H54 (cell line): ENCODE data around the gene ITCH.
"Not testable (repeated sequence)": the region's sequence is repeated elsewhere in the genome, so short reads cannot be mapped to it uniquely, and the experiment has no call there.

Source experiments
- DNase-seq: peaks from one replicate; pipeline ENCODE4 v3.0.0; 2011; ENCODE audit warnings: low spot score, mixed read lengths; ENCODE audit not compliant: insufficient read length
- FAIRE-seq: peaks from 3 replicates; lab custom pipeline; 2011; peaks lifted over from hg19 to GRCh38; lab: Jason Lieb, UNC
- POLR2A ChIP-seq: IDR thresholded peaks from 2 replicates; pipeline ENCODE4 v1.6.1; 2011; ENCODE audit warnings: low read depth, mild to moderate bottlenecking, low read length

ITCH gene

DNA sequence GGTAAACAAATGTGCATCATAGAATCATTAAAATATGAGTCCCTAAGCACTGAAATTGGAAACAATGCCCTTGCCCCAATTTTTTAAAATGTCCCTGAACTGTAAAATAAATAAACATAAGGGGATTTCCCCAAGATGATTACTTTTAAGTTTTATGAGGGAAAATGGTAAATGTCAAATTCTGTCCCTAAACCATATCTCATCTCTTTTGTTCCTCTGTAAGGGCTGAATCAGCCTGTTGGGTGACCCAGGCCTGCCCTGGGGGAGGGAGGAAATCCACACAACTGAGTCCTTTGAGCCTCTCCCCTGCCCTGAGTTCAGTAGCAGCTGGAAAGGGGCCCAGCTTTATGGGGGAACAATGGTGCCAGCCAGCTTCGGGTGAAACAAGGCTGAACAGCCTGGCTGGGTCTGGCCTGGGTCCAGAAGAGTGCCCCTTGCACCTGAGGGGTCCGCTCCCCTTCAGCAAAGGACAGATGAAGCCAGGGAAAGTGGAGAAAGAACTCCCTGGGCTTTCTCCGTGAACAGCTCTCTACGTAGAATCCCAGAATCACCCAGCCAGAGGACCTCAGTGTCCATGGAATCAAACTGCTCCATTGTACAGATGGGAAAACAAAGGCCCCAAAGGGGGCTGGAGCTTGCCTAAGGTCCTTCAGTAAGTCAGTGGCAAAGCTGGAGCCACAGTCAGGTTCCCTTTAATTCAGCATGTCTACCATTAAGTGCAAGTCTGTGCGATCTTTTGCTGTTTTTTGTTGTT lies 28.2 kb upstream of the ITCH start:
- TF ChIP-seq POLR2A = no peak
- no peak for FAIRE-seq
- no peak for DNase-seq

DNA sequence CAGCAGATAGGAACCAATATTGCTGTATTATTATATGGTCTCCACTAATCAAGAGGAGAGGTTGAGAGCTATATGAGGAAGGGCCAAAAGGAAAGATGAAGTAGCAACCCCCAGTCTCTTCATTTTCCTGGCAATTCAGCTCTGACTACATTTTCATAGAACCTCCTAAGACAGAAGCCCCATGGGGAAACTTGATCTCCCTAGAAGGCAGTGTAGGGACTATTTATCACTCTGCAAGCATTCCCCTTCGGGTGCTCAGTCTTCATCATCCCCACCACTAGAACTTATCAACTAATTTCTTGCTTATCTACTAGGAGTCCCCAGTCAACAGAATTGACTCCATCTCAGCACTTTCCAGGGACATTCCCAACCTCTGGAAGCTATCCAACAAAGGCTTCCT lies 25.5 kb upstream of the ITCH start:
- FAIRE-seq = no peak
- DNase-seq = no peak
- no peak for TF ChIP-seq POLR2A

DNA sequence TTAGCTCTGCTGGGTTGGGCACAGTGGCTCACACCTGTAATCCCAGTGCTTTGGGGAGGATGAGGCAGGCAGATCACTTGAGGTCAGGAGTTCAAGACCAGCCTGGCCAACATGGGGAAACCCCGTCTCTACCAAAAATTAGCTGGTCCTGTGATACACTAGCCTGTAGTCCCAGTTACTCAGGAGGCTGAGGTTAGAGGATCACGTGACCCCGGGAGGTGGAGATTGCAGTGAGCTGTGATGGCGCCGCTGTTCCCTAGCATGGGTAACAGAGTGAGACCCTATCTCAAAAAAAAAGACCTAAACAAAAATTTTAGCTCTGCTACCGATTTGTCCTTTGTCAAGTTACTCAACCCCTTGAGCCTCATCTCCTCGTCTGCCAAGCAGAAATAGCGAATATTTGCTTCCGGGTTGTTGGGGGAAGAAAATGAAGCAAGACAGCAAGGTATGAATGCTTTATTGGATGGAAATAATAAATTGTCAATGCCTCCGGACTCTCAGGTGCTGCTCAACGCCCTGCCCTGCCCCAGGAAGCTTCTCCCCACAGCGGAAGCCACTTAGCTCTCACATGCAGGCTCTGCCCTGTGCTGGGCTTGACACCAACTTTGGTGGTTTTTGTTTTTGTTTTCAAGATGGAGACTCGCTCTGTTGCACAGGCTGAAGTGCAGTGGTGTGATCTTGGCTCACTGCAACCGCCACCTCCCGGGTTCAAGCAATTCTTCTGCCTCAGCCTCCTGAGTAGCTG lies 24.9 kb upstream of the ITCH start:
- no peak for TF ChIP-seq POLR2A
- DNase-seq (no peak), FAIRE-seq (no peak)

DNA sequence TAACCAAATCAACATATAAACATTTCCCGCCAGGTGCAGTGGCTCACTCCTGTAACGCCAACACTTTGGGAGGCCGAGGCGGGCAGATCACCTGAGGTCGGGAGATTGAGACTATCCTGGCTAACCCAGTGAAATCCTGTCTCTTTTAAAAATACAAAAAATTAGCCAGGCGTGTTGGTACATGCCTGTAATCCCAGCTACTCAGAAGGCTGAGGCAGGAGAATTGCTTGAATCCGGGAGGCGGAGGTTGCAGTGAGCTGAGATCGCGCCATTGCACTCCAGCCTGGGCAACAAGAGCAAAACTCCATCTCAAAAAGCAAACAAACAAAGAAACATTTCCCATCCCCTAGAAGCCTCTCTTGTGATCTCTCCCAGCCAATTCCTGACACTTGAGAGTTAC lies 22.3 kb upstream of the ITCH start:
- DNase-seq, FAIRE-seq: not testable (repeated sequence)

DNA sequence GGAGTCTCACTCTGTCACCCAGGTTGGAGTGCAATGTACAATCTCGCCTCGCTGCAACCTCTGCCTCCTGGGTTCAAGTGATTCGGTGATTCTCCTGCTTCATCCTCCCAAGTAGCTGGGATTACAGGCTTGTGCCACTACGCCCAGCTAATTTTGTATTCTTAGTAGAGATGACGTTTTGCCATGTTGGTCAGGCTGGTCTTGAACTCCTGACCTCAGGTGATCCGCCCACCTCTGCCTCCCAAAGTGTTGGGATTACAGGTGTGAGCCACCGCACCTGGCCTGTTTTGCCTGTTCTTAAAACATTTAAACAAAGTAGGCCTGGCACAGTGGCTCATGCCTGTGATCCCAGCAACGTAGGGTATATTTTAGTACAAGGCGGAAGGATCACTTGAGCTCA lies 21.9 kb upstream of the ITCH start:
- not testable (repeated sequence) for FAIRE-seq, DNase-seq

DNA sequence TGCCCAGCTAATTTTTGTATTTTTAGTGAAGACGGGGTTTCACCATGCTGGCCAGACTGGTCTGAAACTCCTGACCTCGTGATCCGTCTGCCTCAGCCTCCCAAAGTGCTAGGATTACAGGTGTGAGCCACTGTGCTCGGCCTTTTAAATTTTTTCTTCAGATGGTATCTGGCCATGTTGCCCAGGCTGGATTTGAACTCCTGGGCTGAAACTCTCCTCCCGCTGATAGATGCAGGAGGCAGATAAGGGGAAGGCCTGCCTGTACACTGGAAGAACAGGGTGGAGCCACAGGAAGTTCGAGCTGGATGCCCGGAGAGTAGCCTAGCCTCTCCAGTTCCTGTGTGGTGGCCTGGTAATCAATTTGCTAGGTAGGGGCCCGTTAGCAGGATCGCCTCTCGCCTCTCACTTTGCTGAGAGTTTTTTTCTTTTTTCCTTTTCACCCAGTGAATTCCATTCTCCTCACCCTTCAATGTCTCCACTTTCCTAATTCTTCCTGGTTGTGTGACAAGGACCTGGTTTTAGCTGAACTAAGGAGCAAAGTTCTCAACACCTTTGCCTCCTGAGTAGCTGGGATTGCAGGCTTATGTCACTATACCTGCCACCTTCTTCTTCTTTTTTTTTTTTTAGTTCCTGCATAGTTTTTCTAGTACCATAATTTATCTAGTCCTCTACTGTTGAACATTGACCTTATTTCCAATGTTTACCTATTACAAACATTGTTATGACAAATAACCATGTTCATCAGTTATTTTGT lies 19.4 kb upstream of the ITCH start:
- DNase-seq = no peak
- TF ChIP-seq POLR2A = no peak
- no peak for FAIRE-seq

GRCh38 chr20:34344238-34344637 lies 18.8 kb upstream of the ITCH start:
- FAIRE-seq = no peak
- no peak for TF ChIP-seq POLR2A
- DNase-seq = no peak

GRCh38 chr20:34345402-34345736 lies 17.7 kb upstream of the ITCH start:
- no peak for TF ChIP-seq POLR2A
- FAIRE-seq = no peak
- no peak for DNase-seq

GRCh38 chr20:34345839-34346532 lies 17.1 kb upstream of the ITCH start:
- not testable (repeated sequence) for DNase-seq, FAIRE-seq

DNA sequence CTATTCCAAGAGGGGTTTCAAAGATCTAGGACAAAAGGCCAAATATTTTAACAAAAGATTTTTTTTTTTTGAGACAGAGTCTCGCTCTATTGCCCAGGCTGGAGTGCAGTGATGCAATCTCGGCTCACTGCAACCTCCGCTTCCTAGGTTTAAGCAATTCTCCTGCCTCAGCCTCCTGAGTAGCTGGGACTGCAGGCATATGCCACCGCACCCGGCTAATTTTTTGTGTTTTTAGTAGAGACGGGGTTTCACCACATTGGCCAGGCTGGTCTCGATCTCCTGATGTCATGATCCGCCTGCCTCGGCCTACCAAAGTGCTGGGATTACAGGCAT lies 16.6 kb upstream of the ITCH start:
- DNase-seq, FAIRE-seq: not testable (repeated sequence)

DNA sequence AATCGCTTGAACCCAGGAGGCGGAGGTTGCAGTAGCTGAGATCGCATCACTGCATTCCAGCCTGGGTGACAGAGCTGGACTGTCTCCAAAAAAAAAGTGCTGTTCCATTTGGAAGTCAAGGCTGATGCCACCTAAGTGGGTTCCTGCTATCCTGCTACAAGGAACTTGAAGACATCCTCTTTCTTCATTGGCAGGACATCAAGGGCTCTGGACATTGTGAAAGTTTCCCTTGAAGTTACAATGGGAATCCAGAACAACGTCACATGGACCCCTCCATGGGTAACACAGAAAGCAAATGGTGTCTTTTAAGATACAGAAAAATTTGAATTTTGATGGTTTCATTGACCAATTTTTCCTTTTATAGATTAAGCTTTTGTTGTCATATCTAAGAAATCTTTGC lies 15.5 kb upstream of the ITCH start:
- FAIRE-seq (no peak), DNase-seq (no peak)
- TF ChIP-seq POLR2A = no peak

- TF ChIP-seq POLR2A = no peak
- DNase-seq (no peak), FAIRE-seq (no peak)
Measured at GRCh38 chr20:34350095-34350494, 13.0 kb upstream of the ITCH start.

DNA sequence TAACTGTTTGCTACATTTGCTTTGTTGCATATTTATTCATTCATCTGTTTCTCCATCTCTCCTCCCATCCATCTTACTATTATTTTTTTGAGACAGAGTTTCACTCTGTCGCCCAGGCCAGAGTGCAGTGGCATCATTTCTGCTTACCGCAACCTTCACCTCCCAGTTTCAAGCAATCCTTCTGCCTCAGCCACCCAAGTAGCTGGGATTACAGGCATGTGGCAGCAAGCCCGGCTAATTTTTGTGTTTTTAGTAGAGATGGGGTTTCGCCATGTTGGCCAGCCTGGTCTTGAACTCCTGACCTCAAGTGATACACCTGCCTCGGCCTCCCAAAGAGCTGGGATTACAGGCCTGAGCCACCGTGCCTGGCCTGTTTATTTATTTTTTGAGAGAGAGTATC lies 9.6 kb upstream of the ITCH start:
- not testable (repeated sequence) for DNase-seq, FAIRE-seq

GRCh38 chr20:34355427-34355826 lies 7.6 kb upstream of the ITCH start:
- no peak for TF ChIP-seq POLR2A
- DNase-seq = no peak
- FAIRE-seq = no peak

GRCh38 chr20:34359729-34360128 lies 3.3 kb upstream of the ITCH start:
- not testable (repeated sequence) for DNase-seq, FAIRE-seq
